ENCODE measurements around the gene FBXO22. TPM values are rescaled to one million over a fixed set of nuclear protein-coding genes. Genes with fewer than 3 reads are reported as not detected.

Gene FBXO22
- total RNA-seq: 65.9 and 87.8 TPM in 2 replicates

GRCh38 chr15:75903331-75904239 is at the start of gene FBXO22:
Gene FBXO22, plus strand, starts transcription at chr15:75903878. Its CDS starts 86 bp downstream, at chr15:75903964.

Other genes with a start within 250 kb of the FBXO22 start
- gene CSPG4, start 191.0 kb upstream of the FBXO22 start, total RNA-seq: 63.0 and 213 TPM in 2 replicates
- gene UBE2Q2, start 60.4 kb upstream of the FBXO22 start, total RNA-seq: 72.2 and 77.8 TPM in 2 replicates
- gene NRG4, start 108.5 kb downstream of the FBXO22 start, total RNA-seq: under 0.01 TPM in 1 of 2 replicates, not detected in the other
- not detected in 2 replicates for gene TMEM266, start 156.1 kb downstream of the FBXO22 start, total RNA-seq

Measured in smooth muscle cell of the umbilical artery (primary cell).